ENCODE measurements around the gene RAB6A.

The RAB6A gene

DNA sequence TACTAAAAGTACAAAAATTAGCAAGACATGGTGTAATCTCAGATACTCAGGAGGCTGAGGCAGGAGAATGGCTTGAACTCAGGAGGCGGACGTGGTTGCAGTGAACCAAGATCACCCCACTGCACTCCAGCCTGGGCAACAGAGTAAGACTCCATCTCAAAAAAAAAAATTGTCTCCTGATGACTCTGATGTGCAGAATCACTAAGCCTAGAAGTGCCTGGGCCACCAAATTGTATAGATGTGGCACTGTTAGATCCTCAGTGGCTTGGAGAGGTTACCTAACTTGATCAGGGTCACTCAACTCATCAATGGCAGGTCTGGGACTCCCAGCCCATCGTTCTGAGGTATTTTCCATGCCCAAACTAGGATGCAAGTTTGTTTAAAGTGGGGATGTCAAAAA is 103.9 kb downstream of the RAB6A start:
- DNase-seq (ENCODE audit: low read depth in 2 of 2, low spot score in 1 of 2): no peak

DNA sequence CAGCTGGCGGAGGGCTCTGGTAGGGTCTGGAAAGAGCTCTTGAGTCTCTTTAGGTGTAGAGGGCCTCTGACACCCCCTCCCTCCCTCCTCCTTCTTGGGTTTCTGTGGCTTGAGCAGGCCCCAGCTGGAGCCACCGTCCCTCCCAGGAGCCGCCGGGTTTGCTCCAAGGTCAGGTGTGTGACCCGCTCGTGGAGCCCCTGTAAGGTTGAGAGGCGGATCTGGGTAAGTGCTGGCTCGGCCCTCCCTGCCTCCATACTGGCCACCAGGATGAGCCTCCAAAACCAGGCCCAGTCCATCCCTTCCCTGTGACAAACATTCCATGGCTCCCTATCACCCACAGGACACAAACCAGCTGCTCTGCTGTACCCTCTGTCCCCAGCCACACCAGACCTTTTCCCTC is 105.2 kb downstream of the RAB6A start:
- DNase-seq (ENCODE audit: low read depth in 2 of 2, low spot score in 1 of 2): no peak

DNA sequence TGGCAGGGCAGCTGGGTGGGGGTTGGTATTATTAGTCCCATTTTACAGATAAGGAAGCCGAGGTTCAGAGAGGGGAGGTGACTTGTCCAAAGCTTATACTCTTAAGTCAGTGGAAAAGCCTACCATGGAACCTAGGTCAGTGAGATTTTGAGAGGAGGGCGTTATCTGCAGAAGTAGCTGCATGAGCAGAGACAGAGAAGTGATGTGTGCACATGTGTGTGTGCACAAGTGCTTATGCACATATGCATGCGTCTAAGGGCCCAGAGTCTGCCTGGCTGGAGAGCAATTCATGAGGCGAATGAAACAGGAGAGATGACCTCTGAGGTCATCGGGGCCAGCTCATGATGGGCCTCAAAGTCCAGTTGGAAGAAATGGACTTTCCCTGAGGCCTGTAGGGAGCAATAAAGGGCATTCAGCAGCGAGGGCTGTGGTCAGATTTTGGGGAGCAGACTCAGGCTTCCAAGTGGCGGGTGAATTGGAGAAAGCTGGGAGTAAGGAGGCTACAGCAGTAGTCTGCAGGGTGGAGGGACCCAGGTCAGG is 106.3 kb downstream of the RAB6A start:
- no peak for DNase-seq (ENCODE audit: low read depth in 2 of 2, low spot score in 1 of 2)

DNA sequence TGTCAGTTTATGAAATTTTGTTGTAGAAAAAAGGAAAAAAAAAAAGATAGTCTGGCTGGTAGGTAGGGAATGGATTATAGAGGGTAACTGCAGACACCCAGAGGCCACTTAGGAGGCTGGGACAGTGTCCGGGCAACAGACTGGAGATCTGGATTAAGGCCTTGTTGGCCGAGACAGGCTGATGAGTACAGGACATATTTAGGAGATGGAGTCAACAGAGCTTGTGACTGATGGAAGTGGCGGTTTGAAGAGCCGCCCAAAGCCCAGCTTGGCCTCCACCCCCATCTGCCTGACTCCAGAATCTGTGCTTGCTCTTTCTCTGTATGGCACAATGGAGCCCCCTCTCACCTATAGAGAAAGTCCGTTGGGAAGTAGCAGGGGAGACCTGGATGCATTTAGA is 106.9 kb downstream of the RAB6A start:
- DNase-seq (ENCODE audit: low read depth in 2 of 2, low spot score in 1 of 2): no peak

DNA sequence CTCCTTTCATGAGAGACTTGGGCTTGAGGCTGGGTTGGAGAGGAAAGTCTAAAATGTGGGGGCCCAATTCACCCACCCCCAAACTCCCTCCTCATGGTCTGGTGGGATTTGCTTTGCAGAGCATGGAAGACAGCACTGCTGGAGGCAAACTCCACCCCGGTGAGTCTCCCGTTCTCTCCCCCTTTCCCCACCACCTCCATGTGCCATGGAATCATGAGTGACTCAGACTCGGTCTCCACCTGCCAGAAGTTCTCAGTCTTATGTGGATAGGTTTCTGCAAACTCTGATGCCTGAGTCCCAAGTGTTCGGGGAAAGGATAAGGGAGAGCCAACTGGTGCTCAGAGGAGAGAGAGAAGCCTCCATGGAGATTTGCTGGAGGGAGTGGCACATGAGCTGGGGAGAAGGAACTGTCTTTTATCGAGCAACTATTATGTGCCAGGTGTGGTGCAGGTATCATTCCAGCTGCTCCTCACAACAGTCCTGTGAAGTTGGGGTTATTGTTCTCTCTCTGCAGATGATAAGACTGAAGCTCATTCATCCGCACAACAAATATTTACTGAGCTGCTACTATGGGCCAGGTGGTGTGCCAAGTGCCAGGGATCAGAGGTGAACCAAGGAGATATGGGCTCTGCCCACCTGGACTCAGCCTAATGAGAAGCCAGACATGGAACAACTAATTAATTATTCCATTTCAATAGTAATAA is 107.9 kb downstream of the RAB6A start:
- DNase-seq (ENCODE audit: low read depth in 2 of 2, low spot score in 1 of 2): no peak

DNA sequence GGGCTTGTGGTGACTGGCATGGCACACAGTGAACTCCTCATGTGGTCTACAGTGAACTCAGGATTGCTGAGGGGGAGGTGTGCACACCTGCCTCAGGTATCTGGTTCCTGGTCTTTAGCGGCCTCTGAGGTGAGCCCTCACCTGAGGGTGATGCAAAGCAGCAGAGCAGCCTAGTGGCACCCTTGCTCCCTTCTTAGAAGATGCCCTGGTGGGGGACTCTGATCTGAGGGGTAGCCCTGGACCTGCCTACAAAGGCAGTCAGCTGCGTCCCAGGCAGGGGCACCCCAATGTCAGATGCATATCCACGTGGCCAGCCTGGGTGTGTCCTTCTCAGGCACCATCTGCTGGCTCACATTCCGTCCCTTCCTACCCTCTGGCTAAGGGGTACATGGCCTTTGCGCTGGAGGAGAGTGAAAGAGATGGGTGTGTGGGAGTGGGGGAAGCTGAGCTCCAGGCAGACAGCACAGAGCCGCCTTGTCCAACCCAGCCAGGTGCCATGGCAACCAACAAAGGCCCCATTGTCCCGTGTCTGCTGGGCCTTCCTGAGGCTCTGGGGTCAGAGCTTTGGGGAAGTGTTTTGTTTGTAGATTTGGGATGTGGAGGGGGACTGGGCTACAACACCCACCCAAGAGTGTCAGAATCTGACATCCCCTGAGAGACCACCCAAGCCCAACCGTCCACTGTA is 108.7 kb downstream of the RAB6A start:
- no peak for DNase-seq (ENCODE audit: low read depth in 2 of 2, low spot score in 1 of 2)

DNA sequence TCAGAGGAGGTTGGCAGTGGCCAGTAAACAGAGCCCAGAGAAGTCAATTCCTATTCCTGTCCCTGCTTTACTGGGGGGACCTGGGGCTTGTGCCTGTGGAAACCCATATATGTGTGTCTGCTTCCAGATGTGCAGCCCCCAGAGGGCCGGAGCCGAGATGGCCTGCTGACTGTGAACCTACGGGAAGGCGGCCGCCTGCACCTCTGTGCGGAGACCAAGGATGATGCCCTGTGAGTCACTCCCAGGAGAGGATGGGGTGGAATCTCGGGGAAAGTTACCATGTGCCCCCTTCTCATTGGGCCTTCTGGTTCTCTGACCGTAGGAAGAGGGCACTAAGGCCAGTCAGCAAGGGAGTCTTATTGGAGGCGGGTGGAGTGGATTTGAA is 109.2 kb downstream of the RAB6A start:
- DNase-seq (ENCODE audit: low read depth in 2 of 2, low spot score in 1 of 2): no peak

DNA sequence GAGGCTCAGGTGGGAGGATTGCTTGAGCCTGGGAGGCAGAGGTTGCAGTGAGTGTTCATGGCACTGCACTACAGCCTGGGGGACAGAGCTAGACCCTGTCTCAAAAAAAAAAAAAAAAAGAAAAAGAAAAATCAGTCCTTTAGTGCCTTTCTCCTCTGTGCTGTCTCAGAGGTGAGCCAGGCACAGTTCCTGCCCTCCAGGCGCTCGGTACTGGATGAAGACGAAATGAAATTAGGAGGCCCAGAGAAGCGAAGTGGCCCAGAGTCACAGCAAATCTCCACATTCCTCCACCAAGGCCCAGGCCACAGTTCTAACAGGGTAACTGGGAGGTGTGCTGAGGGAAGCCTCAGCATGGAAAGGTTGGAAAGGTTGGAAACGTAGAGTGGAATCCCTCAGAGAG is 109.6 kb downstream of the RAB6A start:
- DNase-seq (ENCODE audit: low read depth in 2 of 2, low spot score in 1 of 2): no peak

DNA sequence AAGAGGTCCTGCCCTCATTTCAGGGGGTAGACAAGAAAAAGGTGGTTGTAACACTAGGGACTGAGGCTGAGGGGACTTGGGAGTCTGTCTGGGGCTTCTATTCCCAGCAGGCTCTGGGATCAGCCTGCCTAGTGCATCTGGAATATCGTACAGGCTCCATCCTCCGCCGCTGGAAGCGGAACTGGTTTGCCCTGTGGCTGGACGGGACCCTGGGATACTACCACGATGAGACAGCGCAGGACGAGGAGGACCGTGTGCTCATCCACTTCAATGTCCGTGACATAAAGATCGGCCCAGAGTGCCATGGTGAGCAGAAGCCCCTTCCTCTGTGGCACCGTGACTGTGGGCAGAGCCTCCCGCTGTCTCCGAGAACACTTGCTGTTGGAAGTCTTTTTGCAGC is 110.5 kb downstream of the RAB6A start:
- DNase-seq (ENCODE audit: low read depth in 2 of 2, low spot score in 1 of 2): no peak

DNA sequence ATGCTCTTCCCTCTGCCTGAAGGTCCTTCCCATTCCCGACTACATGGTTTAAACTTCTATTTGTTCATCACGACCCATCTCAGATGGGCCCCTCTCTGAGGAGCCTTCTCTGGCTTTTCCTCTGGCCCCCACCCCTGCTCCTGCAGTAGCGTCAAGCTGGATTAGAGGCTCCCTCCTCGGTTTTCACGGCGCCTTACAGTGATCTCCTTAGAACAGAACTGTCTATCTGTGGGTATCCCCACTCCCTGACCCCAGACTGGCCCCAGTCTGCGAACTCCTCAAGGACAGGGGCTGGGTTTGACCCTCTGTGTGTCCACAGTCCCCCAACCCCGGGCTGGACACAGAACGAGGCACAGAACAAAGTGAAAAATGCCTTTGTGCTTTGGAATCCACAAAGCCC is 111.7 kb downstream of the RAB6A start:
- no peak for DNase-seq (ENCODE audit: low read depth in 2 of 2, low spot score in 1 of 2)

DNA sequence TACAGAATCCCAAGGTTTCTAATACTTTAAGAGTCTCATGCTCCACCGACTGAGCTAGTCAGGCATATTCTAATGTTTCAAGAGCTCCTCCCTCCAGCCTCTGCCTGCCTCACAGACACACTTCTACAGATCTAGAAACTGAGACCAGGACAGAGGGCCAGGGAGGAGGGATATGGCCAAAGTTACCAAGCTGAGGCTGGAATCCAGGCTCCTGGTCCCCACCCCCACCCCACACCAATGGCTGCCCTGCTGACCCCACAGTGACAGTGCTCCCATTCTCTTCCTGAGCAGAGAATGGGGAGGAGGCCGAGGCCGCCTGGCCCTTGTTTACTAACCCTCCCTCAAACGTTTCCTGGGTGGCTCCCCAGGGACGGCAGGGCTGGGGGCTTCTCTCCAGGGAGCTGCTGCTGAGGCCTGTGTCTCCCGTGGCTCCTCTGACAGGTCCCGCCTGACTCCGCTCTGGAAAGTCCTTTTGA is 112.3 kb downstream of the RAB6A start:
- no peak for DNase-seq (ENCODE audit: low read depth in 2 of 2, low spot score in 1 of 2)

DNA sequence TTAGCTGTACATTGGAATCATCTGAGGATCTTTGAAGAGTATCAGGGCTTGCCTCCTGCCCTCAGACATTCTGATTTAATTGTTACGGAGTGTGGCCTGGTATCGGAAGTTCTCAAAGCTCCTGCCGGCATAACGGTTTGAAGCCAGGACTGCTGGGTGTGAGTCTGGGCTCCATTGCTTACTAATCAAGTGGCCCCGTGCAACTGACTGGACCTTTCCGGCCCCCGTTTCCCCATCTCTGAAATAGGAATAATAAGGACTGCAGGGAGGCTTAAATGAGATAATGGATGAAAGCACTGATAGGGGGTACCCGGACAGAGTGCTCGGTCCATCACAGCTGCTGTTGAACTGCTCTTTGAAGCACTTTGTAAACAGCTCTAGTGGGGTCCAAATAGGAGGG is 112.8 kb downstream of the RAB6A start:
- DNase-seq (ENCODE audit: low read depth in 2 of 2, low spot score in 1 of 2): no peak

DNA sequence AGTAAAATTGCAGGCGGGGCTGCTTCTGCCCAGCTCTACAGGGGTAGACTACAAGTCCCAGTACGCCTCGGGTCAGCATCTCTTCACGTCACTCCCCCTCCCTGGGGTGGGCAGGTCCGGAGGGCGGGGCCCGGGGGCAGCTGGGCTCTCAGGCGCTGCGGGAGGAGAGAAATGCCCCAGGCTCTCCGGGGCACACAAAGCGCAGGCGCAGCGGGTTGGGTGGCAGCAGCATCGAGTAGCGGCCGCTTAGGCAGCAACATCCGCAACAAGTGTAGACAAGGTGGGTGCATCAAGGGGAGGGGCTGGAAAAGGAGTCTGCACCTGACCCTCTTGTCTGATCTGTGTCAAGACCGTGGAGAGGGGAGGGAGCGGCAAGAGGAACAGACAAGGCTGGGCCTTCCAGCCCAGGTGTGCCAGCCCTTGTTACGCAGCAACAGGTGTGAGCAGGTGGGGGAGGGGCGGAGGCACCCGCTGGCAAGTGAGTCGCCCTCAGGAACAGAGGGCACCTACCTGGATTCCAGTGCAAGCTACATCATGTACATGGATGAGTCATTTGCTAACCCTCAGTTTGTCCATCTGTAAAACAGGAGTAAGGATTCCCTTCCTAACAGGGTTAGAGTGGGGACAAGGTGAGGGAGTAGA is 113.3 kb downstream of the RAB6A start:
- peak; percentile 70 to 87 for DNase-seq (ENCODE audit: low read depth in 2 of 2, low spot score in 1 of 2)

DNA sequence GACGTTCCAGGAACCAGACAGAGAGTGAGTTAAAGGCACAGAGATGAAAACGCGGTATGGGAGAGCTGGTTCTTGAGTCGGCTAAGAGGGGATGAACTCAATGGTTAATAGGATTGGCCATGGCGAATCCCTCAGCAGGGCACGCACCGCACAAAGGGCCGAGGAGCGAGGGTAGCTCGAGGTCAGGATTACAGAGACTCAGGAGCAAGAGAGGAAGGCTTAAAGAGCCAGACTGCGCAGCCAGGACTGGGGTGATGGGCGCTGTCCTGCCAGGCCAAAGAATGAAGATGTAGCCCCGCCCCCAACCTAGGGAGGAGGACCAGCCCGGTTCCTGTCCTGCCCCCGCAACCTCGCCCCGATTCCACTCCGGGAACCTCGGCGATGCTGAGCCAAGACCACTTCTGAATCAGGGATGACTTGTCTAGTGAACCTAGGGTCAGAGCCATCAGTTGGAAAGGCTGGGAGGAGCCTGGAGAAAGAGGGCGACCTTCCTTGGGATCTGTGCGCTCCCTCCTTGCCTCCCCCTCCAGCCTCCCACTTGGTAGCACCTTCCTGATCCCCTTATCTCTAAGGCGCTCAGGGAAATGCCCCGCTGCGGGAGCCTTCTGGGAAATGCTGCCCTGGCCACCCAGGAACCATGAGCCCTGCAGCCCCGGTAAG is 114.8 kb downstream of the RAB6A start, which contains the start of gene PLEKHB1:
PLEKHB1 (plus strand) TSS at position 610 of the 660 bp plus-strand sequence; CDS start at position 638, 28 bp downstream.
- DNase-seq (ENCODE audit: low read depth in 2 of 2, low spot score in 1 of 2): no peak

DNA sequence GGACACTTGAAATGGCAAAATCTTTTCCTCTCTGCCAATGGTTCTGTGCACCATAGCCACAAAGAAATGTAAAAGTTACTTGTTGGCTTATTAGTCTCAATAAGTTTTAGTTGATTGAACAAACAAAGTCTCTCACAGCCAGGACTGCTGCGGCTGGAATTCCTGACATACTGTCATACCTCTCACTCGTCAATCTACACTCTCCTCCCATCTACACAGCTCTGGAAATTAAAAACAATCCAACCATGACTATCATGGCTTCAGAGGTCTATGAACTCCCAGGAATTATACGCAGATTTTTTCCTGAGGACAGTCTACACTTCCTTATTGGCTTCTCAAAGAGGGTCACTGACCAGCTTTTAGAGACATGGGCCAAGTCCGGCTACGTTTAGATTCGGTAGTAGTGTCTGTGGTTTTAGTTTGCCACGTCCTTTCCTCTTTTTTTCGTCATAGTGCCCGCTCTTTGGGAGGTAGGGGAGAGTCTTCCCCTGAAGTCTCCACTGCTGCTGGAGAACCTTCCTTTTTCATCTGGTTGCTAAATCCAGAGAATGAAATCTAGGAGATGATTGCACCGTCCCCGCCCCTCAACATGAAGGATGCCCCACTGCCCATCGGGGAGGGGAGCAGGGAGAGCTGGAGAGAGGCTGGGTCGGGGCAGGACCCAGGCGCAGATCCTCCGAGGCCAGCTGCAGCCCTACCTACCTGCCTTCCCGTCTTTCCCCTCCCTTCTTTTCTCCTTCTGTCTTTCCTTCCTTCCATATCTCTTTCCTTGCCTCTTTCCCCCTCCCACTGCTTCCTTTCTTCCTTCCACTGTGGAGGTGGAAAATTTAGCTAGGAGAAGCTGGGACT is 115.5 kb downstream of the RAB6A start:
- no peak for DNase-seq (ENCODE audit: low read depth in 2 of 2, low spot score in 1 of 2)

DNA sequence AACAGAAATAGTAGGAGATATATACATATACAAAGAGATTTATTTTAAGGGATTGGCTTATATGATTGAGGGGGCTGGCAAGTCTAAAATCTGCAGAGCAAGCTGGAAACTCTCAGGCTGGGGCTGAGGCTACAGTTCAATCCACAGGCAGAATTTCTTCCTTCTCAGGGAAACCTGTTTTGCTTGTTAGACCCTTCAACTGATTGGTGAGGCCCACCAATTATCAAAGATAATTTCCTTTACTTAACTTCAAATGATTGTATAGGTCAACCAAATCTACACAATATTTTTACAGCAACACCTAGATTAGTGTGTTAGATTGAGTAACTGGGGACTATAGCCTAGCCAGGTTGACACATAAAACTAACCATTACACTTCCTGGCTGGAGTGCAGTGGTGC is 119.2 kb downstream of the RAB6A start:
- no peak for DNase-seq (ENCODE audit: low read depth in 2 of 2, low spot score in 1 of 2)

DNA sequence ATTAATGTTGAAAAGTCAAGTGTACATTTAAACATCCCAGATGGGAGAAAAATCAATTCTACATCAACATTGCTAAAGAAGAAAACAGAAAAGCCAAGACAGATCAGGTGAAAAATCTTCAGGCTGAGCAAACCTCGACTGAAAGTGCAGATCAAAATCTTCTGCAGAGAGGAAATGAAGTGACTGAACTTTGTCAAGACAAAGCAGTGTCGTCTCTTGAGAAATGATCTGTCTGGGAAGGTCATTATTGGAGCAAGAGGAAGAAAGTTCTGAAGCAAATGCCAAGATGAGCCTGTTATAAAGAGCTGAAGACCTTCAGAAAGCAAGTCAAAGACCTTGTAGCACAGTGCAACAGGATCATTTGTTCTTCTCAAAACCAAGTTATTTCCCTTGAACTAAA is 120.3 kb downstream of the RAB6A start:
- no peak for DNase-seq (ENCODE audit: low read depth in 2 of 2, low spot score in 1 of 2)

DNA sequence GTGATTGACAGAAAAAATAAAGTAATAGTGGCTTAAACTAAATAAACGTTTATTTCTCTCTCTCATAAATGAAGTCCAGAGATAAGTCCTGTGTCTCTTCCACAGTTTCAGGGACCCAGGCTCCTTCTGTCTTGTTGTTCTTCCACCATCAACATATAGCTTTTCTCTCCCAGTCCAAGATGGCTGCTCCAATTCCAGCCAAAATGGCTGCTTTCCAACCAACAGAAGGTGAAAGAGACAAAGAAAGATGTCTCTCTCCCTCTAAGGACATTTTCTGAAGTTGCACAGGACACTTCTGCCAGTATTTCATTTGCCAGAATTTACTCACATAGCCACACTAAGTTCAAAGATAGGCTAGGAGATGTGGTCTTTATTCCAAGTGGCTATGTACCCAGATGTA is 123.9 kb downstream of the RAB6A start:
- no peak for DNase-seq (ENCODE audit: low read depth in 2 of 2, low spot score in 1 of 2)

DNA sequence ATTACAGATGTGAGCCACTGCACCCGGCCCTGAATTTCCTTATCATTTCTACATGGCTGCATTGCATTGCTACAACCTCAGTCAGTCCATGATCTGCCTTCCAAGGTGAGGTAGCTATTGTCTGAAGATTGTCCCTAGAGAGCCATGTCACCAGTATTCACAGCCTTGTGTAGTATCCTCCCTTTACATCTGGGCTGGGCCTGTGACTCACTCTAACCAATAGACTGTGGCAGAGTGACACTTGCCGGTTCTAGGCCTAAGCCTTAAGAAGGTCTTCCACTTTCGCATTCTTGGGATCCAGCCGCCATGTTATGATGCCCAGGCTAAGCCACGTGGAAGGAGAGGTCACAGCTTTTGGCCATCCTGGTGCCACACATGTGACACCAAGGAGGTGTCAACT is 124.6 kb downstream of the RAB6A start:
- DNase-seq (ENCODE audit: low read depth in 2 of 2, low spot score in 1 of 2): no peak

DNA sequence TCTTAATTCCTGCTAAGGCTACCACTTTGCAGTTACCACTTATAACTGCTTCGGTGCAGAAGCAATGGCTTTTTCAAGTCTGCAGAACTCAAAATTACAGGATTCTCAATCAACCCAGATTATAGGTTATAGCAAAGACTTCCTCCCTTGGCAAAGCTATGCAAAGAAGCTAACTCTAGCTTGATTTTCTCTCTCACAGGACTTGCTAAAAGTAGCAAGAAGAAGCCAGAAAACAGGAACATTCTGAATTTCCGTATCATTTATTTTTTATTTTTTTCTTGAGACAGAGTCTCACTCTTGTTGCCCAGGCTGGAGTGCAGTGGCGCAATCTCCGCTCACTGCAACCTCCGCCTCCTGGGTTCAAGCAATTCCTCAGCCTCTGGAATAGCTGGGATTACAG is 125.2 kb downstream of the RAB6A start:
- DNase-seq (ENCODE audit: low read depth in 2 of 2, low spot score in 1 of 2): no peak

DNA sequence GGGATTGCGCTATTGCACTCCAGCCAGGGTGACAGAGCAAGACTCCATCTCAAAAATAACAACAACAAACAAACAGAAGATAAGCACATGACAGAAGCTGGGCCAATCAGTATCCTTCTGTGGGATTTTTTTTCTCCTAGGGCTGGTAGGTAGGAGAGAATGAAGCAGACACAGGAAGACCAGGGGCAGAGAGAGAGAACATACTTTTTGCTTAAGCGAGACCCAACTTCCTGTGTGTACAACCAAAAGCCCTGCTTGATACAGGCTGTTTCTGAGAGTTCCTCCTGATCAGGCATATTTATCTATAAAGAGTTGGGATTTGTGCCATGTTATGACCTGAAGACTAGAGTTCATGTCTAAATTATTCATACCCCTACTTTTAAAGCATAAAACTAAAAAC is 126.9 kb downstream of the RAB6A start:
- DNase-seq (ENCODE audit: low read depth in 2 of 2, low spot score in 1 of 2): no peak

Data from stimulated activated CD8-positive, alpha-beta memory T cell treated with anti-CD3 and anti-CD28 coated beads, Interleukin-4, amount 100 ng/mL, for 1 hour (primary cell).